Loucy (cell line): ENCODE measurements around the gene AGBL5.

Experiments used
- H2AFZ ChIP-seq: fragments of 200-600 bp; sonication (generic); 2 replicates; pipeline ENCODE4 v1.6.0; 2016; ENCODE audit warnings: antibody characterized with exemption, mild to moderate bottlenecking, low read length, moderate library complexity
- H3F3A ChIP-seq: fragments of 200-600 bp; 2 replicates; pipeline ENCODE4 v1.6.0; 2016; ENCODE audit warnings: antibody characterized with exemption, low read depth, mild to moderate bottlenecking
- H3K27me3 ChIP-seq: fragments of 200-600 bp; sonication (generic); 2 replicates; pipeline ENCODE4 v1.6.1; 2014; ENCODE audit warnings: low read length, mild to moderate bottlenecking; ENCODE audit not compliant: insufficient read depth, poor library complexity, severe bottlenecking
- H3K36me3 ChIP-seq: fragments of 200-600 bp; sonication (generic); 2 replicates; pipeline ENCODE4 v1.6.1; 2016; ENCODE audit warnings: low read length; ENCODE audit not compliant: insufficient read depth
- H3K4me1 ChIP-seq: fragments of 200-600 bp; sonication (generic); 2 replicates; pipeline ENCODE4 v1.5.1; 2014; ENCODE audit warnings: low read length, mild to moderate bottlenecking; ENCODE audit not compliant: insufficient read depth, poor library complexity, severe bottlenecking
- H3K4me2 ChIP-seq: fragments of 200-600 bp; sonication (generic); 2 replicates; pipeline ENCODE4 v1.6.0; 2014; ENCODE audit warnings: antibody characterized with exemption, low read length, low read depth, mild to moderate bottlenecking; ENCODE audit not compliant: poor library complexity, severe bottlenecking
- H3K4me3 ChIP-seq: fragments of 200-600 bp; sonication (generic); 2 replicates; pipeline ENCODE4 v1.5.1; 2014; ENCODE audit warnings: low read length, mild to moderate bottlenecking, mixed read lengths; ENCODE audit not compliant: poor library complexity, severe bottlenecking
- H3K79me2 ChIP-seq: fragments of 200-600 bp; sonication (generic); 2 replicates; pipeline ENCODE4 v1.6.1; 2014; ENCODE audit warnings: low read length; ENCODE audit not compliant: insufficient read depth
- H3K9ac ChIP-seq: fragments of 200-600 bp; sonication (generic); 2 replicates; pipeline ENCODE4 v1.6.0; 2014; ENCODE audit warnings: mild to moderate bottlenecking, low read depth, low read length, moderate library complexity; ENCODE audit not compliant: poor library complexity, severe bottlenecking
- H3K9me2 ChIP-seq: fragments of 200-600 bp; sonication (generic); replicated peaks from 2 replicates; pipeline ENCODE4 v1.6.1; 2016; ENCODE audit warnings: low read depth, low read length, mixed read lengths
- H3K9me3 ChIP-seq: fragments of 200-600 bp; sonication (generic); 2 replicates; pipeline ENCODE4 v1.6.1; 2014; ENCODE audit warnings: mild to moderate bottlenecking, antibody characterized with exemption, low read length, low read depth; ENCODE audit not compliant: insufficient read depth
- H4K20me1 ChIP-seq: fragments of 200-600 bp; sonication (generic); 2 replicates; pipeline ENCODE4 v1.6.0; 2014; ENCODE audit warnings: antibody characterized with exemption, low read length, mild to moderate bottlenecking; ENCODE audit not compliant: insufficient read depth, poor library complexity, severe bottlenecking
- EZH2phosphoT487 ChIP-seq: fragments of 200-600 bp; IDR thresholded peaks from 2 replicates; pipeline ENCODE4 v1.6.1; 2018; ENCODE audit warnings: antibody characterized with exemption, mild to moderate bottlenecking, moderate library complexity, borderline replicate concordance
- TF ChIP-seq, protein P1 (sequence below): fragments of 200-600 bp; sonication (generic); conservative IDR thresholded peaks from 2 replicates; pipeline ENCODE4 v1.5.1; 2014; ENCODE audit warnings: mild to moderate bottlenecking, antibody characterized with exemption, low read length

The AGBL5 gene

DNA sequence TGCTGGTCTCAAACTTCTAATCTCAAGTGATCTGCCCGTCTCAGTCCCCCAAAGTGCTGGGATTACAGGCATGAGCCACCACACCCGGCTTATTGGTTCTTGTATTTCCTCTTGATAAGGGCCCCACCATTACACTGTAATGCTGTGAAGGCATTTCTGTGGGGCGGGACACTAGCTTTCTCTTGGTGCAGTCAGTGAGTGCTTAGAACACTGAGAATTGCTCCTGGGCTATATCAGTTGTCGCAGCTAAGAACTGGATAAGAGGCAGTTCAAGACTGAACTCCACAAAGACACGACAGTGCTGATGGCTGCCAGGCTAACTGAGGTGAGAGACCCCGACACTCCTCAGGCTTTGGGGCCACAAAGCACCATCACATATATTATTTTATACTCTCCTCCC is 37.2 kb downstream of the AGBL5 start:
- Histone ChIP-seq H3K4me3 (no peak overlapping the region), H3K9me2 (no peaks in the 10 kb centered on the region), H3K9me3 (no peaks in the 10 kb centered on the region), H3F3A (no peaks in the 10 kb centered on the region), H3K36me3 (no peaks in the 10 kb centered on the region), H3K9ac (no peak overlapping the region), H3K79me2 (peaks cover 8% of the 10 kb centered on the region; the same call in 1 of the 2 replicates), H2AFZ (no peak overlapping the region), H3K4me1 (peaks cover 35% of the 10 kb centered on the region), H3K4me2 (peak overlapping the region; percentile 92), H4K20me1 (no peaks in the 10 kb centered on the region), H3K27me3 (no peaks in the 10 kb centered on the region)
- TF ChIP-seq EZH2phosphoT487, result no peak
- TF ChIP-seq, protein P1, sequence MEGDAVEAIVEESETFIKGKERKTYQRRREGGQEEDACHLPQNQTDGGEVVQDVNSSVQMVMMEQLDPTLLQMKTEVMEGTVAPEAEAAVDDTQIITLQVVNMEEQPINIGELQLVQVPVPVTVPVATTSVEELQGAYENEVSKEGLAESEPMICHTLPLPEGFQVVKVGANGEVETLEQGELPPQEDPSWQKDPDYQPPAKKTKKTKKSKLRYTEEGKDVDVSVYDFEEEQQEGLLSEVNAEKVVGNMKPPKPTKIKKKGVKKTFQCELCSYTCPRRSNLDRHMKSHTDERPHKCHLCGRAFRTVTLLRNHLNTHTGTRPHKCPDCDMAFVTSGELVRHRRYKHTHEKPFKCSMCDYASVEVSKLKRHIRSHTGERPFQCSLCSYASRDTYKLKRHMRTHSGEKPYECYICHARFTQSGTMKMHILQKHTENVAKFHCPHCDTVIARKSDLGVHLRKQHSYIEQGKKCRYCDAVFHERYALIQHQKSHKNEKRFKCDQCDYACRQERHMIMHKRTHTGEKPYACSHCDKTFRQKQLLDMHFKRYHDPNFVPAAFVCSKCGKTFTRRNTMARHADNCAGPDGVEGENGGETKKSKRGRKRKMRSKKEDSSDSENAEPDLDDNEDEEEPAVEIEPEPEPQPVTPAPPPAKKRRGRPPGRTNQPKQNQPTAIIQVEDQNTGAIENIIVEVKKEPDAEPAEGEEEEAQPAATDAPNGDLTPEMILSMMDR, result no peak

DNA sequence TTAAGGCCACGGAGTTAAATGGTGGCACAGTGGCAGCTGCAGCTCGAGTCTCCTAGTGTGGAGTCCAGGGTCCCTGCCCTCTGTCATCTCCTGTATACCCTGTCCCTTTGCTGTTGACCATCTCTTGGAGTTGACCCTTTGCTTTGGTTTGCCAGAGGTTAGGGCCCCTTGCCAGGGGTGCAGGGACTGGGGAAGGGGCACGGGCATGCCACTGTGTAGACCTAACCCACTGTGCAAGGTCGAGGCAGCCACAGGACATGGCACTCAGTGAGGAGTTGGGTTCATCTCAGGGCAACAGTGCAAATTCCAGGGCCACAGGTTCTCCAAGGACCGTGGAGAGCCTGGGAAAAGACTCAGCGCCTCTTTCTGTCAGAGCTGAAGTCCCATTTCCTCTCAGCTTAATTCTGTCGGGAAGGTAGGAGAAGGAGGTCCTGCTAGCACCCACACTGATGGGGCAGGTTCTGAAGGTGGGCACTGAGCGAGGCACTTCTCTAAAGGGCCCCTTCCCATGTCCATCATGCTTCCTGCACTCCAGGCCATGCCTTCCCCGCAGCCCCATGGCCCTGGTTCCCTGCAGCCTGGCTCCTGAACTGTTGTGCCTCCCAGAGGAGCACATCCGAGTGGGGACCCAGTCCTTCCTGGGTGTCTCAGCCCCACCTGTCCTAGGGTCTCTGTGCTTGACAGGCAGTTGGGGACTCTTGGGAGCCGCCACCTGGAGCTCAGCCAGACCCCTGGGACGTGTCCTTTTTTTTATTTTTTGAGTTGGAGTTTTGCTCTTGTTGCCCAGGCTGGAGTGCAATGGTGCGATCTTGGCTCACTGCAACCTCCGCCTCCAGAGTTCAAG is 37.9 kb downstream of the AGBL5 start:
- no peaks in the 10 kb centered on the region for H3K36me3 ChIP-seq
- H3K79me2 ChIP-seq, result peaks cover 4% of the 10 kb centered on the region; the same call in 1 of the 2 replicates
- H3K27me3 ChIP-seq, result no peaks in the 10 kb centered on the region
- H4K20me1 ChIP-seq, result no peaks in the 10 kb centered on the region
- no peak overlapping the region for H3K4me3 ChIP-seq
- no peaks in the 10 kb centered on the region for H3K9me2 ChIP-seq
- peak overlapping the region; percentile 3 for H3K4me2 ChIP-seq
- H3F3A ChIP-seq, result no peaks in the 10 kb centered on the region
- no peaks in the 10 kb centered on the region for H3K9me3 ChIP-seq
- H2AFZ ChIP-seq, result no peak overlapping the region
- H3K4me1 ChIP-seq, result peaks cover 30% of the 10 kb centered on the region
- TF ChIP-seq EZH2phosphoT487, result no peak
- TF ChIP-seq, protein P1, result no peak
- H3K9ac ChIP-seq, result no peak overlapping the region

DNA sequence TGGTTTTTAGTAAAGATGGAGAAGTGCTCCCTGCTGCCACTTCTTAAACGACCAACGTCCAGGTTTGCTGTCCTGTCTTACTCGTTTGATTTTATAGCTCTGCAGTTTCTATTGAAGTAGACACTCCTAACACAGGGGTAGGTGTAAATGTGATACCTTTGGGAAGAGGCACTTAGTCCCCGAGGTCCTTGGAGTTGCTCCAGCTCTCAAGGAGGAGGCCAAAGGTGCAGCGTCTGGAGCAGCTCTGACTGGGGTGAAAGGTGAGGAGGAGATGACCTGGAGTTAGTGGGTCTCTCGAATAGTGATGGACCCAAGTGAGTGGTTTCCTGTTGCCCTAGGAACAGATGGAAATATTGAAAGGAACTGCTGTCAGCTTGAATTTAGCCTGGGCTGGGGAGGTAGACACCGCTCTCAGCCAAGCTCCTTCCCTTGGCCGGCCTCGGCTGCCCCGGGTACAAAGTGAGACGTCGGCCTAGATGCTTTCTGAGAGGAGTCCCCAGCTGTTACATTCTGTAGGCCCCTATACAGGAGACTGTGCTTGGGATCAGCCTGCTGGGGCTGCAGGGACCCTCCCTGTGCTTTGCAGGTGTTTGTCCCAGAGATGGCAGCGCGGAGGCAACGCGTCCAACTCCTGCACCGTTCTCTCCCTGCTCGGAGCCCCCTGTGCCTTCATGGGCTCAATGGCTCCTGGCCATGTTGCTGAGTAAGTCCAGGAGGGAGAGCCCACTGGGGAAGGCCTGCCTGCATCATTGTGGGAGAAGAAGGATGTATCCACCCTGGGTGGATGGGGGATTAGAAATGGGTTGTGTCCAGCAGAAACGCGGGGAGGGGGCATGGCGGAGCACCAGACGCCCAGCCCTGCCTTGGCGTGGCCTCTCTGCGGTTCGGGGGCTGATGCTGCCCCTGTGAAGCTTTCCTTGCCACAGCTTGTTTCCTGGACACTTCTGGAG is 40.6 kb downstream of the AGBL5 start:
- Histone ChIP-seq H3K4me3 (no peak overlapping the region), H3K9me2 (no peaks in the 10 kb centered on the region), H3K4me1 (peaks cover 12% of the 10 kb centered on the region), H3K27me3 (no peaks in the 10 kb centered on the region), H3K4me2 (no peak overlapping the region), H3F3A (no peaks in the 10 kb centered on the region), H3K36me3 (no peaks in the 10 kb centered on the region), H3K79me2 (no peaks in the 10 kb centered on the region), H4K20me1 (no peaks in the 10 kb centered on the region), H3K9ac (no peak overlapping the region), H2AFZ (no peak overlapping the region), H3K9me3 (no peaks in the 10 kb centered on the region)
- TF ChIP-seq EZH2phosphoT487, result no peak
- TF ChIP-seq, protein P1, result no peak
